ENCODE measurements around the gene SH3BP4.

- TF ChIP-seq CTCF (IDR thresholded peaks at IDR 0.05), result no peak
- no peak for TF ChIP-seq POLR2A (IDR thresholded peaks at IDR 0.05)
Observed at GRCh38 chr2:235007664-235008457, 56.0 kb downstream of the SH3BP4 start.

Measured in gastroesophageal sphincter (tissue), 3 donors.